Brain microvascular endothelial cell (primary cell): ENCODE results near the gene MAB21L1.

ENCODE experiments used
- DNase-seq: peaks from one replicate; pipeline ENCODE4 v3.0.0-alpha.2; 2020
- H3K27ac ChIP-seq: fragments of 250-450 bp; sonication (Bioruptor Pico); 2 replicates; pipeline ENCODE4 v1.5.1; 2020; ENCODE audit warnings: mild to moderate bottlenecking, moderate library complexity
- H3K27me3 ChIP-seq: fragments of 250-450 bp; sonication (Bioruptor Pico); replicated peaks from 2 replicates; pipeline ENCODE4 v1.5.1; 2020; ENCODE audit warnings: mild to moderate bottlenecking
- H3K36me3 ChIP-seq: fragments of 250-450 bp; sonication (Bioruptor Pico); replicated peaks from 2 replicates; pipeline ENCODE4 v1.5.1; 2020; ENCODE audit warnings: mild to moderate bottlenecking
- H3K4me3 ChIP-seq: 2 replicates; pipeline ENCODE4 v1.5.1; 2011; ENCODE audit warnings: low read depth, mild to moderate bottlenecking, control low read depth, low read length, moderate library complexity
- CTCF ChIP-seq: IDR thresholded peaks from 2 replicates; pipeline ENCODE4 v1.5.1; 2011; ENCODE audit warnings: low read depth, mild to moderate bottlenecking, moderate library complexity, low read length, control low read depth, inconsistent platforms; ENCODE audit errors: missing control alignments
- in situ Hi-C: cut with HindIII; loops from 2 replicates; pipeline ENCODE4 v1.10.0; 2017; ENCODE audit warnings: low sequenced_read_pairs, low pct_ligation_motif_present

The MAB21L1 gene

GRCh38 chr13:35468195-35468594 is 8.3 kb downstream of the MAB21L1 start:
- Histone ChIP-seq H3K27ac (no peak overlapping the region), H3K36me3 (no peaks in the 10 kb centered on the region), H3K27me3 (peaks cover 16% of the 10 kb centered on the region), H3K4me3 (no peak overlapping the region)
- in situ Hi-C loops: no loop called here
- TF ChIP-seq CTCF: no peak
- no peak for DNase-seq

- Histone ChIP-seq H3K36me3 (no peaks in the 10 kb centered on the region), H3K27me3 (peaks cover under 1% of the 10 kb centered on the region), H3K4me3 (no peak overlapping the region), H3K27ac (no peak overlapping the region)
- no peak for TF ChIP-seq CTCF
- DNase-seq: no peak
- in situ Hi-C loops: no loop called here
Measured at GRCh38 chr13:35465371-35465770, 11.1 kb downstream of the MAB21L1 start.

GRCh38 chr13:35460061-35460460 is 16.4 kb downstream of the MAB21L1 start:
- Histone ChIP-seq H3K4me3 (no peak overlapping the region), H3K27me3 (no peaks in the 10 kb centered on the region), H3K27ac (no peak overlapping the region), H3K36me3 (no peaks in the 10 kb centered on the region)
- DNase-seq: no peak
- in situ Hi-C loops: no loop called here
- no peak for TF ChIP-seq CTCF

- H3K27me3 ChIP-seq: no peaks in the 10 kb centered on the region
- in situ Hi-C loops: no loop called here
- no peak for TF ChIP-seq CTCF
Measured at GRCh38 chr13:35457258-35457657, 19.2 kb downstream of the MAB21L1 start.

GRCh38 chr13:35455022-35455421 is 21.5 kb downstream of the MAB21L1 start:
- H3K27ac ChIP-seq: no peak overlapping the region
- H3K27me3 ChIP-seq: no peaks in the 10 kb centered on the region
- in situ Hi-C loops: no loop called here
- no peak for TF ChIP-seq CTCF
- no peak overlapping the region for H3K4me3 ChIP-seq
- no peak for DNase-seq
- H3K36me3 ChIP-seq: no peaks in the 10 kb centered on the region

More at GRCh38 chr13:35457258-35457657, 19.2 kb downstream of the MAB21L1 start:
- H3K27ac ChIP-seq: no peak overlapping the region
- no peaks in the 10 kb centered on the region for H3K36me3 ChIP-seq
- no peak overlapping the region for H3K4me3 ChIP-seq
- DNase-seq: no peak

- TF ChIP-seq CTCF: no peak
- no peak overlapping the region for H3K4me3 ChIP-seq
- H3K27ac ChIP-seq: no peak overlapping the region
- no peaks in the 10 kb centered on the region for H3K36me3 ChIP-seq
- in situ Hi-C loops: no loop called here
- no peak for DNase-seq
- H3K27me3 ChIP-seq: no peaks in the 10 kb centered on the region
Measured at GRCh38 chr13:35449821-35450220, 26.7 kb downstream of the MAB21L1 start.
